ENCODE measurements around the gene LSM11. TPM values are rescaled to one million over a fixed set of nuclear protein-coding genes. Genes with fewer than 3 reads are reported as not detected.

The LSM11 gene
- total and polyA plus RNA-seq, 2 of the 4 experiments (the other 2 are of a cell fraction), result 1.4 to 3.0 TPM

GRCh38 chr5:157808043-157808442 lies 64.5 kb downstream of the LSM11 start:
- no peak overlapping the region for H3K4ac ChIP-seq (ENCODE audit: low read depth, low read length)
- no peak overlapping the region for H3K9ac ChIP-seq (ENCODE audit: low read depth, low read length)
- no peak overlapping the region for H3K27ac ChIP-seq (ENCODE audit: insufficient read depth, low read length)
- H3K4me2 ChIP-seq (ENCODE audit: low read depth, low read length), result no peak overlapping the region
- H3K36me3 ChIP-seq (ENCODE audit: control insufficient read depth, insufficient read depth, low read length), result peaks cover 19% of the 10 kb centered on the region
- H2AK9ac ChIP-seq (replicated peaks; ENCODE audit: low read depth, low read length, poor library complexity), result no peak overlapping the region
- no peaks in the 10 kb centered on the region for H3K9me3 ChIP-seq (ENCODE audit: control insufficient read depth, insufficient read depth, low read length)
- in situ Hi-C loops (cut with MboI; ENCODE audit: low sequenced_read_pairs), result no loop called here
- H2AFZ ChIP-seq (replicated peaks; ENCODE audit: low read length, poor library complexity), result no peak overlapping the region
- no peak overlapping the region for H2BK120ac ChIP-seq (ENCODE audit: low read depth, low read length)
- no TSS peak for BruUV-seq (replicated peaks)
- DNase-seq, result no peak
- H3K79me1 ChIP-seq (ENCODE audit: low read depth in 1 of 2, low read length in 2 of 2), result peaks cover 3 to 17% of the 10 kb centered on the region in 2 experiments; a peak in 2 of 4 replicates
- TF ChIP-seq MAZ (IDR thresholded peaks at IDR 0.05; ENCODE audit: borderline replicate concordance, low read depth, low read length) (no peak), NFE2L2 (IDR thresholded peaks at IDR 0.05; ENCODE audit: low read depth, low read length) (no peak), MAFK (IDR thresholded peaks at IDR 0.05; ENCODE audit: low read depth, low read length) (no peak), CTCF (conservative IDR thresholded peaks at IDR 0.05; ENCODE audit: low read depth, low read length) (no peak), ELK1 (IDR thresholded peaks at IDR 0.05; ENCODE audit: borderline replicate concordance, low read depth, low read length) (no peak), USF2 (IDR thresholded peaks at IDR 0.05; ENCODE audit: low read depth, low read length) (no peak), RCOR1 (IDR thresholded peaks at IDR 0.05; ENCODE audit: insufficient replicate concordance, low read length) (no peak), POLR2A (IDR thresholded peaks at IDR 0.05; ENCODE audit: low read depth, low read length) (no peak), FOS (IDR thresholded peaks at IDR 0.05; ENCODE audit: low read depth, low read length) (no peak), SMC3 (IDR thresholded peaks at IDR 0.05; ENCODE audit: low read depth, low read length) (no peak), CEBPB (IDR thresholded peaks at IDR 0.05; ENCODE audit: low read depth, low read length) (no peak), MXI1 (IDR thresholded peaks at IDR 0.05; ENCODE audit: borderline replicate concordance, low read depth, low read length) (no peak), BHLHE40 (IDR thresholded peaks at IDR 0.05; ENCODE audit: low read depth, low read length) (no peak)
- H3K56ac ChIP-seq (ENCODE audit: extremely low read depth, insufficient read depth, low read length), result no peak overlapping the region
- intact Hi-C loops (cut with micrococcal nuclease), result no loop called here
- H4K20me1 ChIP-seq (ENCODE audit: insufficient read depth, low read length), result no peaks in the 10 kb centered on the region
- no peak overlapping the region for H2BK20ac ChIP-seq (ENCODE audit: low read depth, low read length)
- no peak overlapping the region for H2BK5ac ChIP-seq (ENCODE audit: low read depth, low read length, poor library complexity, severe bottlenecking)
- H3K9me1 ChIP-seq (ENCODE audit: insufficient read depth, low read length), result no peaks in the 10 kb centered on the region
- dilution Hi-C loops (cut with HindIII; ENCODE audit: low sequenced_read_pairs, unreplicated experiment), result loop anchor here (25.0 kb wide), 1 partner anchor 204 kb away; no protein-coding TSS in a partner anchor
- ChIA-PET CTCF (no interaction called here), POLR2A (ENCODE audit: unreplicated experiment) (no interaction called here)
- H3K4me1 ChIP-seq (ENCODE audit: control insufficient read depth, insufficient read depth, low read length), result peaks cover 2% of the 10 kb centered on the region; the same call in 1 of the 2 replicates
- no peak overlapping the region for H3K23ac ChIP-seq (ENCODE audit: low read depth, low read length)
- WGBS, 2 experiments (ENCODE audit: extremely low coverage in 2 of 2, insufficient read length in 1 of 2), result no CpG with 5 or more reads among the region's 2 CpGs
- H3K14ac ChIP-seq (replicated peaks; ENCODE audit: low read depth, low read length), result no peak overlapping the region
- H4K5ac ChIP-seq (ENCODE audit: low read depth, low read length), result no peak overlapping the region
- no peak overlapping the region for H4K91ac ChIP-seq (ENCODE audit: insufficient read depth, low read depth, low read length)
- no peak overlapping the region for H2AK5ac ChIP-seq (ENCODE audit: low read depth, low read length)
- H4K8ac ChIP-seq (ENCODE audit: low read depth in 2 of 2, low read length in 2 of 2), result no peak overlapping the region
- no peaks in the 10 kb centered on the region for H3K27me3 ChIP-seq (ENCODE audit: control insufficient read depth, insufficient read depth, low read length)
- H3K18ac ChIP-seq (ENCODE audit: low read depth, low read length), result no peak overlapping the region
- no peak overlapping the region for H3K4me3 ChIP-seq (ENCODE audit: insufficient read depth, low read depth, low read length)
- no peak for ATAC-seq (ENCODE audit: low read depth)
- no peak overlapping the region for H2BK15ac ChIP-seq (ENCODE audit: low read depth, low read length)
